Liver (tissue), 3 donors: ENCODE data around the gene RAB5B.

Source experiments
- ATF3 ChIP-seq: IDR thresholded peaks from 2 replicates; pipeline ENCODE4 v1.6.1; 2016; ENCODE audit warnings: antibody characterized with exemption
- CTCF ChIP-seq: fragments of 150-350 bp; IDR thresholded peaks from 2 replicates; pipeline ENCODE4 v1.5.1; 2017; ENCODE audit warnings: improper control_type of control experiment, low read depth, low read length; ENCODE audit not compliant: missing input control
- EGR1 ChIP-seq, 2 donors: IDR thresholded peaks; 2 replicates each; pipeline ENCODE4 v1.6.1; 2016 to 2018; ENCODE audit warnings: antibody characterized with exemption in 2 of 2, low read depth in 2 of 2
- FOXA1 ChIP-seq: IDR thresholded peaks from 2 replicates; pipeline ENCODE4 v1.6.1; 2016; ENCODE audit warnings: antibody characterized with exemption
- GABPA ChIP-seq, 2 donors: IDR thresholded peaks in 1 of 2; conservative IDR thresholded peaks in 1 of 2; 2 replicates each; pipeline ENCODE4 v1.6.1; 2016; ENCODE audit warnings: antibody characterized with exemption in 2 of 2, mild to moderate bottlenecking in 1 of 2, moderate library complexity in 1 of 2
- JUND ChIP-seq, 2 donors: IDR thresholded peaks; 2 replicates each; pipeline ENCODE4 v1.6.1; 2016; ENCODE audit warnings: antibody characterized with exemption in 2 of 2
- MAX ChIP-seq: IDR thresholded peaks from 2 replicates; pipeline ENCODE4 v1.6.1; 2016; ENCODE audit warnings: antibody characterized with exemption
- NR2F2 ChIP-seq: IDR thresholded peaks from 2 replicates; pipeline ENCODE4 v1.6.1; 2016; ENCODE audit warnings: antibody characterized with exemption
- RAD21 ChIP-seq, 2 donors: IDR thresholded peaks; 2 replicates each; pipeline ENCODE4 v1.6.1; 2016; ENCODE audit warnings: antibody characterized with exemption in 2 of 2, mild to moderate bottlenecking in 2 of 2
- REST ChIP-seq: IDR thresholded peaks from 2 replicates; pipeline ENCODE4 v1.6.1; 2016; ENCODE audit warnings: antibody characterized with exemption, mild to moderate bottlenecking
- RXRA ChIP-seq, 2 donors: IDR thresholded peaks; 2 replicates each; pipeline ENCODE4 v1.6.1; 2017 to 2018; ENCODE audit warnings: antibody characterized with exemption in 2 of 2, mild to moderate bottlenecking in 1 of 2
- SP1 ChIP-seq: IDR thresholded peaks from 2 replicates; pipeline ENCODE4 v1.6.1; 2018; ENCODE audit warnings: antibody characterized with exemption, mild to moderate bottlenecking
- TAF1 ChIP-seq: conservative IDR thresholded peaks from 2 replicates; pipeline ENCODE4 v1.6.1; 2016; ENCODE audit warnings: antibody characterized with exemption, mild to moderate bottlenecking
- YY1 ChIP-seq: IDR thresholded peaks from 2 replicates; pipeline ENCODE4 v1.6.1; 2016; ENCODE audit warnings: antibody characterized with exemption, mild to moderate bottlenecking
- donor health status: healthy.
- donor health status: healthy.

- TF ChIP-seq CTCF (no peak), RAD21 (IDR thresholded peaks at IDR 0.05) (no peak), REST (no peak), SP1 (no peak), ATF3 (peak; percentile 5), YY1 (no peak), GABPA (IDR thresholded peaks at IDR 0.05 in 1 of 2, conservative IDR thresholded peaks at IDR 0.05 in 1 of 2) (no peak), MAX (no peak), TAF1 (no peak), JUND (IDR thresholded peaks at IDR 0.05) (no peak), NR2F2 (no peak), EGR1 (IDR thresholded peaks at IDR 0.05; ENCODE audit: low read depth in 2 of 2) (no peak), RXRA (IDR thresholded peaks at IDR 0.05) (no peak), FOXA1 (no peak)
Measured at GRCh38 chr12:56040963-56041551, 67.2 kb downstream of the RAB5B start.
